Skeletal muscle satellite cell (primary cell): ENCODE results near the gene ANKZF1. TPM values are rescaled to one million over a fixed set of nuclear protein-coding genes. Genes with fewer than 3 reads are reported as not detected.
A peak's percentile ranks its signal among the peaks of the same experiment; 100 is the strongest.

Experiments
- H3K27me3 ChIP-seq: 2 replicates; pipeline ENCODE4 v1.7.0; 2013; ENCODE audit warnings: low read length; ENCODE audit not compliant: control insufficient read depth, insufficient read depth
- H3K36me3 ChIP-seq: 2 replicates; pipeline ENCODE4 v1.7.0; 2013; ENCODE audit warnings: mild to moderate bottlenecking, control low read depth, low read length; ENCODE audit not compliant: insufficient read depth
- H3K4me1 ChIP-seq: 2 replicates; pipeline ENCODE4 v1.7.0; 2013; ENCODE audit warnings: low read length; ENCODE audit not compliant: control insufficient read depth, insufficient read depth
- H3K4me2 ChIP-seq: 2 replicates; pipeline ENCODE4 v1.7.0; 2013; ENCODE audit warnings: mild to moderate bottlenecking, low read length
- H3K4me3 ChIP-seq: 2 replicates; pipeline ENCODE4 v1.7.0; 2013; ENCODE audit warnings: low read length
- H3K9ac ChIP-seq: 2 replicates; pipeline ENCODE4 v1.7.0; 2013; ENCODE audit warnings: mild to moderate bottlenecking, low read depth, low read length, moderate library complexity
- H3K9me3 ChIP-seq: replicated peaks from 2 replicates; pipeline ENCODE4 v1.7.0; 2013; ENCODE audit warnings: mild to moderate bottlenecking, control low read depth, low read length
- total RNA-seq: library from RNA; depleted of rRNA; stranded (reverse); fragments of >200 nt; gene quantifications from 2 replicates; pipeline ENCODE4 v1.2.3, GENCODE V29; 2012; rRNA removed

Gene ANKZF1, protein sequence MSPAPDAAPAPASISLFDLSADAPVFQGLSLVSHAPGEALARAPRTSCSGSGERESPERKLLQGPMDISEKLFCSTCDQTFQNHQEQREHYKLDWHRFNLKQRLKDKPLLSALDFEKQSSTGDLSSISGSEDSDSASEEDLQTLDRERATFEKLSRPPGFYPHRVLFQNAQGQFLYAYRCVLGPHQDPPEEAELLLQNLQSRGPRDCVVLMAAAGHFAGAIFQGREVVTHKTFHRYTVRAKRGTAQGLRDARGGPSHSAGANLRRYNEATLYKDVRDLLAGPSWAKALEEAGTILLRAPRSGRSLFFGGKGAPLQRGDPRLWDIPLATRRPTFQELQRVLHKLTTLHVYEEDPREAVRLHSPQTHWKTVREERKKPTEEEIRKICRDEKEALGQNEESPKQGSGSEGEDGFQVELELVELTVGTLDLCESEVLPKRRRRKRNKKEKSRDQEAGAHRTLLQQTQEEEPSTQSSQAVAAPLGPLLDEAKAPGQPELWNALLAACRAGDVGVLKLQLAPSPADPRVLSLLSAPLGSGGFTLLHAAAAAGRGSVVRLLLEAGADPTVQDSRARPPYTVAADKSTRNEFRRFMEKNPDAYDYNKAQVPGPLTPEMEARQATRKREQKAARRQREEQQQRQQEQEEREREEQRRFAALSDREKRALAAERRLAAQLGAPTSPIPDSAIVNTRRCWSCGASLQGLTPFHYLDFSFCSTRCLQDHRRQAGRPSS
- 19.3 and 26.6 TPM in 2 replicates for total RNA-seq

DNA sequence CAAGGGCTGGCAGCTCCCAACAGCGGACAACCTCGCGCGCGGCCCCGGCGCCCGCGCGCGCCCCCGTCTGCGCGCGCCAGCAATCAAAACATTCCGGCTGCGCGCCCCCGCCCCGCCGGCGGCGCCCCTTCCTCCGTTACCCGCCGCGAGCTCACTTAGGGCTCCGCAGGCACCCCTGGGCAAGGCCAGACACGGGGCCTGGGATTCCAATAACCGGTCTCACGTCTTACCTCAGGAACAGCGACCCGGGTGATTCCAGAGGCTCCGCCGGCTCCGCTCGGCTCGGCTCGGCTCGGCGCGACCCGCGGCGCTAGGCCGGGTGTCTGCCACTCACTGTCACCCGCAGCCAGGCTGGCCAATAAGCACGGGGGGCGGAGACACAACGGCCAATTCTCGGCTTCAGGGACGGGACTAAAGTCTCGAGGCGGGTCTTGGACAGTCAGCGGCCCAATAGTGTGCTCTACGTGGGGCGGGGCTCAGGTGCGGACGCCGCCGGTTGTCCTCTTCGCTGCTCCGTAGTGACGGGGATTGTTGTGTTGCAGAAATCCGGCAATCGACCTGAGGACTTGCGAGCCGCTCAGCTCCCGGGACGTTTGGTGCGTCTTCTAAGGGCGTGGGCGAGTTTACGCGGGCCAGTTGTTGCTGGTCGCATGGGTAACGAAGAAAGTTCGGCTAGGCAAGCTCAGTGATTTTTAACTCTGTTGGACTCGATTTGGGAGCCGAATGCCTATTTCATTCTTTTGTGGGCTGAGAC is at the start of gene ANKZF1, which contains the start of gene ATG9A:
Gene ANKZF1, plus strand, starts transcription at position 502 of the 754 bp plus-strand sequence. CDS start 452 bp downstream, outside the sequence.
Gene ATG9A, minus strand, starts transcription at position 332 of the 754 bp plus-strand sequence. CDS start 1,612 bp downstream, outside the sequence.
- H3K9ac ChIP-seq, result peak within 1 kb of the TSS; percentile 98
- peak within 1 kb of the TSS; percentile 92 for H3K4me2 ChIP-seq
- peak within 1 kb of the TSS; percentile 86 for H3K4me3 ChIP-seq
- H3K9me3 ChIP-seq, result no peaks in the 10 kb centered on the region
- peaks cover 15% of the 10 kb centered on the region for H3K4me1 ChIP-seq
- no peaks in the 10 kb centered on the region for H3K27me3 ChIP-seq
- H3K36me3 ChIP-seq, result peaks cover 47% of the 10 kb centered on the region

DNA sequence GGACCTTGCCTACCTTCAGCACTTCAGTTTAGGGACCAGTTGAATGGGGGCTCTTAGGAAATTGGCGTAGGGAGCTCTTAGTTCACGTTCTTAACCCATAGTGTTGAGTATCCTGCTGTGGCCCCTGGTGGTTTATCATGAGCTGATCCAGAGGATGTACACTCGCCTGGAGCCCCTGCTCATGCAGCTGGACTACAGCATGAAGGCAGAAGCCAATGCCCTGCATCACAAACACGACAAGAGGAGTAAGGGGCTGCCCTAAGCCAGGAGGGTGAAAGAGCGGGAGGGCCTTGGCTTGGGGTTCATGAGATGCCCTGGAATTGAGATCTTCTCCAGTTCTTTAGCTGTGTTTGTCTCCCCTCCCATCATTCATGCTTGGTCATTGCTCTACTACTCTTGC is 48.6 kb upstream of the ANKZF1 start:
- Histone ChIP-seq H3K4me1 (peaks cover 16% of the 10 kb centered on the region), H3K4me3 (no peak overlapping the region), H3K4me2 (no peak overlapping the region), H3K36me3 (peaks cover 52% of the 10 kb centered on the region), H3K27me3 (no peaks in the 10 kb centered on the region), H3K9ac (no peak overlapping the region), H3K9me3 (no peaks in the 10 kb centered on the region)

DNA sequence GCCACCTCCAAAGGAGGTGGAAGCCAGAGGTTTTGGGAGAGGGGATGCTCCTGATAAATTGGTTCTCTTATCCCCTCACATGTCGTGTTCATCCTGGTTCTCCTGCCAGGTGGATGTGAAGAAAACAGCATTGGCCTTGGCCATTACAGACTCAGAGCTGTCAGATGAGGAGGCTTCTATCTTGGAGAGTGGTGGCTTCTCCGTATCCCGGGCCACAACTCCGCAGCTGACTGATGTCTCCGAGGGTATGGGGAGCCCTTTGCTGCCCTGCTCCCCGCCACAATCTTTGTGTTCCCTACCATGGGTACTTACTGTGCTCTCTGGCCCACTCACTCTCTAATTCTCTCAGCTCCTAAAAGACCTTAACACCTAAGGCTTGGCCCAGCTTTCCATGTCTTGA is 48.1 kb upstream of the ANKZF1 start:
- Histone ChIP-seq H3K27me3 (no peaks in the 10 kb centered on the region), H3K9me3 (no peaks in the 10 kb centered on the region), H3K9ac (no peak overlapping the region), H3K4me3 (no peak overlapping the region), H3K4me1 (peaks cover 14% of the 10 kb centered on the region), H3K4me2 (no peak overlapping the region), H3K36me3 (peaks cover 52% of the 10 kb centered on the region)

DNA sequence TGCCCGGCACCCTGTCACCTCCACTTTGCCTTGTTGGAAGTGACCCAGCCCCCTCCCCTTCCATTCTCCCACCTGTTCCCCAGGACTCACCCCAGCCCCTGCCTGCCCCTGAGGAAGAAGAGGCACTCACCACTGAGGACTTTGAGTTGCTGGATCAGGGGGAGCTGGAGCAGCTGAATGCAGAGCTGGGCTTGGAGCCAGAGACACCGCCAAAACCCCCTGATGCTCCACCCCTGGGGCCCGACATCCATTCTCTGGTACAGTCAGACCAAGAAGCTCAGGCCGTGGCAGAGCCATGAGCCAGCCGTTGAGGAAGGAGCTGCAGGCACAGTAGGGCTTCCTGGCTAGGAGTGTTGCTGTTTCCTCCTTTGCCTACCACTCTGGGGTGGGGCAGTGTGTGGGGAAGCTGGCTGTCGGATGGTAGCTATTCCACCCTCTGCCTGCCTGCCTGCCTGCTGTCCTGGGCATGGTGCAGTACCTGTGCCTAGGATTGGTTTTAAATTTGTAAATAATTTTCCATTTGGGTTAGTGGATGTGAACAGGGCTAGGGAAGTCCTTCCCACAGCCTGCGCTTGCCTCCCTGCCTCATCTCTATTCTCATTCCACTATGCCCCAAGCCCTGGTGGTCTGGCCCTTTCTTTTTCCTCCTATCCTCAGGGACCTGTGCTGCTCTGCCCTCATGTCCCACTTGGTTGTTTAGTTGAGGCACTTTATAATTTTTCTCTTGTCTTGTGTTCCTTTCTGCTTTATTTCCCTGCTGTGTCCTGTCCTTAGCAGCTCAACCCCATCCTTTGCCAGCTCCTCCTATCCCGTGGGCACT is 47.1 kb upstream of the ANKZF1 start:
- peaks cover 9% of the 10 kb centered on the region for H3K4me1 ChIP-seq
- no peak overlapping the region for H3K4me2 ChIP-seq
- no peak overlapping the region for H3K4me3 ChIP-seq
- peaks cover 52% of the 10 kb centered on the region for H3K36me3 ChIP-seq
- no peaks in the 10 kb centered on the region for H3K27me3 ChIP-seq
- H3K9ac ChIP-seq, result no peak overlapping the region
- H3K9me3 ChIP-seq, result no peaks in the 10 kb centered on the region

DNA sequence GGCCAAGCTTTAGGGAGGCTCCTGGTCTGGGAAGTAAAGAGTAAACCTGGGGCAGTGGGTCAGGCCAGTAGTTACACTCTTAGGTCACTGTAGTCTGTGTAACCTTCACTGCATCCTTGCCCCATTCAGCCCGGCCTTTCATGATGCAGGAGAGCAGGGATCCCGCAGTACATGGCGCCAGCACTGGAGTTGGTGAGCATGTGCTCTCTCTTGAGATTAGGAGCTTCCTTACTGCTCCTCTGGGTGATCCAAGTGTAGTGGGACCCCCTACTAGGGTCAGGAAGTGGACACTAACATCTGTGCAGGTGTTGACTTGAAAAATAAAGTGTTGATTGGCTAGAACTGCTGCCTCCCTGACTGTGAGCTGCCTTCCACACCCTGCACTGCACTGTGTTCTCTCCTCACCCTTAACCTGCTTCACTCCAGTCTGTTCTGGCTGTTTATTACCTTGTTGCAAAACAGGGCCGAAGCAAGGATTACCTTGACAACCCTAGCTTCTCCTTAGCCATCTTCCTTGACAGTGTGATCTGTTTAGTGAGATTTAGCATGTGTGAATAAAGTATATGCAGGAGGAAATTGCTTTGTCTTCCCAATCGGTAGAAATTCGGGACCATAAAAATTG is 46.3 kb upstream of the ANKZF1 start:
- H3K9me3 ChIP-seq, result no peaks in the 10 kb centered on the region
- H3K9ac ChIP-seq, result no peak overlapping the region
- peaks cover 52% of the 10 kb centered on the region for H3K36me3 ChIP-seq
- no peak overlapping the region for H3K4me3 ChIP-seq
- peaks cover 8% of the 10 kb centered on the region for H3K4me1 ChIP-seq
- no peaks in the 10 kb centered on the region for H3K27me3 ChIP-seq
- H3K4me2 ChIP-seq, result no peak overlapping the region

DNA sequence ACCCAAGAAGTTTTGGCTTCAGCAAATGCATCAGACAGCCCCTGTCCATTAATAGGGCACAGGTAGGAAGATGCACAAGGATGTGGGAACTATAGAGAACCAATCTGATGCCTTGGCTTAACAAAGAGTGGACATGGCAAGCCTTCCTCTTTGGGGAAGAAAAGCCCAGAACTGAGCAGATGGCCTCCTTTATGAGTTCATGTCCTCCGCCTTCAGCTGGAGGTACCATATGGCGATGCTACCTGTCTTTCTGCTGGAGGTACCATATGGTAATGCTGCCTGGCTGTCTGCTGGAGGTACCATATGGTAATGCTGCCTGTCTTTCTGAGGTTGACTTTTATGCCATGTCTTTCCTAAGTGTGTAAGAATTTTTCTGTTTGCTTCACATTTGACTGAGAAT is 45.5 kb upstream of the ANKZF1 start:
- Histone ChIP-seq H3K9me3 (no peaks in the 10 kb centered on the region), H3K9ac (no peak overlapping the region), H3K4me2 (no peak overlapping the region), H3K4me3 (no peak overlapping the region), H3K27me3 (no peaks in the 10 kb centered on the region), H3K36me3 (peaks cover 52% of the 10 kb centered on the region), H3K4me1 (peaks cover 6% of the 10 kb centered on the region)

DNA sequence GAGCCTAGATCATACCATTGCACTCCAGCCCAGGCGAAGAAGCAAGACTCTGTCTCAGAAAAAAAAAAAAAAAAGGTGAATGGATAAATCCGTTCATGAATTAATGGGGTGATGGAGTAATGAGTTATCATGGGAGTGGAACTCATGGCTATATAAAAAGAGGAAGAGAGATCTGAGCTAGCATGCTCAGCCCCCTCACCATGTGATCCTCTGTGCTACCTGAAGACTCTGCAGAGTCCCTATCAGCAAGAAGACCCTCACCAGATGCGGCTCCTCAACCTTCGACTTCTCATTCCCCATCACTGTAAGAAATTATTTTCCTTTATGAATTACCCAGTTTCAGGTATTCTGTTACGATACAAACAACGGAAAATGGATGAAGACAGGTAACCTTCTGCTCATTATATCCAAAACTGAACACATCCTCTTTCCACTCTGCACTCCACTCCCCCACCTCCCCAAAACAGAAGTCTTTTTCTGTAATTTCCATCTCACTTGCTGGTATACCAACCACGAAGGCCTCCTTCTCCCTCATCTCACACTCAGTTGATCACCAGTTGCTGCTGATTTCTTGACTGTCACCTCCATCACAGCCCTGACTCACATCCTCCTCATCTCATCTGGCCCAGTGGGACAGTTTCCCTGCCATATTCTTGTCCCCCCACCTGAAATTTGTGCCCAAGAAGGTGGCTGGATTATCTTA is 42.7 kb upstream of the ANKZF1 start:
- H3K9ac ChIP-seq, result no peak overlapping the region
- H3K9me3 ChIP-seq, result no peaks in the 10 kb centered on the region
- no peak overlapping the region for H3K4me3 ChIP-seq
- H3K36me3 ChIP-seq, result peaks cover 33% of the 10 kb centered on the region
- H3K4me2 ChIP-seq, result no peak overlapping the region
- no peaks in the 10 kb centered on the region for H3K27me3 ChIP-seq
- H3K4me1 ChIP-seq, result no peaks in the 10 kb centered on the region

DNA sequence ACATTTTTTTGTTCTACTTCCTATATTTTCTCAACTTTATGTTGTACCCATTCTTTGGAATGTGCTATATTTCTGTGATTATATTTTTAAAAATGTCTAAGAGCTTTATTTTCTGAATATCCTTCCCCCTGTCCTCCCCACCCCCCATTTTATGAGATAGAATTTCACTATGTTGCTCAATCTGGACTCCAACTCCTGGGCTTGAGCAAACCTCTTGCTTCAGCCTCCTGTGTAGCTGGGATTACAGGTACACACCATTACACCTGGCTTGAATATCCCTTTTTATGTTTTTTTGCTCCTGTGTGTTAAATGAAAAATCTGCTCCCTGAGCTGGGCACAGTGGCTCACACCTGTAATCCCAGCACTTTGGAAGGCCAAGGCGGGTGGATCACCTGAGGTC is 32.2 kb upstream of the ANKZF1 start:
- Histone ChIP-seq H3K36me3 (no peaks in the 10 kb centered on the region), H3K4me2 (no peak overlapping the region), H3K4me1 (no peaks in the 10 kb centered on the region), H3K4me3 (no peak overlapping the region), H3K9ac (no peak overlapping the region), H3K9me3 (no peaks in the 10 kb centered on the region), H3K27me3 (peaks cover 20% of the 10 kb centered on the region)

DNA sequence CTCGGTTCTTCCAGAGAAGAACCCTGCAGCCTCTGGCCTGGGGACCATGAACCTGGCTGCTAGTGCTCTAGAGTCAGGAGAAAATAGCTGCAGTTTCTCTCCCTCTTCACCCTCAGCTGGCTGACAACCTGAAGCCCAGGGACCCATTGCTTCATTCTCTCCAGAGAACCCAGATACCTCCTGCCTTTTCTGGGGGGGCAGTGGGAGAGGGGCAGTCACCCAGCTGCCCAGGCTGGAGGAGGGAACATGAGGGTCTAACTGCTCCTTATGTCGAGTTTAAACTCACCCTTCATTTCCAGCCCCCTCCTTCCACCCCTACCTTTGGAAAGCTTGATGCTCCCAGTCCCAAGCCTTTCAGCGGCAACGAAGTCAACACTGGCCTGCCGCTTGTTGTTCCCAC is 30.6 kb upstream of the ANKZF1 start:
- H3K4me3 ChIP-seq, result no peak overlapping the region
- H3K27me3 ChIP-seq, result peaks cover 20% of the 10 kb centered on the region
- no peaks in the 10 kb centered on the region for H3K9me3 ChIP-seq
- no peaks in the 10 kb centered on the region for H3K36me3 ChIP-seq
- no peaks in the 10 kb centered on the region for H3K4me1 ChIP-seq
- no peak overlapping the region for H3K9ac ChIP-seq
- H3K4me2 ChIP-seq, result no peak overlapping the region
